ENCODE measurements around the gene HTRA2.
A peak's percentile ranks its signal among the peaks of the same experiment; 100 is the strongest.

The HTRA2 gene

DNA sequence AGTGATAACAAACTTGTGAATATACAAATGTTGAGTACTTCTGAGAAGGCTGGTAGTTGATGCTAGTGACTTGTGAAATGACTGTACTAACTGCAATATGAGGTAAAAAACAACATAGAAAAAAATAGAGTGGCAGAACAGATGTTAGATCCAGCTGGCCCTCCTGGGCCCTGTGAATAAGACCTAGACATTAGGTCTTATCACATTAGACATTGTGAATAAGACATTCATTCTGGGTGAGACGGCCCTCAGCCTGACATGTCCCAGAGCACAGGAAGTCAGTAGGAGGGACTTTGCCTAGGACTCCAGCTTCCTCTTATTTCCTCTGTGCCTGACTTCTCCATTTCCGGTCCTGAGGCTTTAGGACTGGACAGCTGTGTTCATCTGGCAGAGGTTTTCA is 47.7 kb downstream of the HTRA2 start:
- Histone ChIP-seq H3K4me3 (replicated peaks; ENCODE audit: insufficient read depth, low read length) (no peak overlapping the region), H3K27me3 (ENCODE audit: insufficient read depth, poor library complexity, severe bottlenecking) (no peaks in the 10 kb centered on the region), H3K27ac (replicated peaks) (peak overlapping the region; percentile 89)
- DNase-seq (ENCODE audit: low read depth in 1 of 2, low spot score in 1 of 2) = peak in 1 of 2 experiments; percentile 89
- TF ChIP-seq GABPA (IDR thresholded peaks at IDR 0.05; ENCODE audit: low read depth) (peak; percentile 78), POLR2AphosphoS5 (IDR thresholded peaks at IDR 0.05; ENCODE audit: low read depth) (0 out of 2 replicates have a peak, but pooled peaks have one; percentile 27), SPI1 (IDR thresholded peaks at IDR 0.05; ENCODE audit: borderline replicate concordance, low read depth) (peak; percentile 88)
- TF ChIP-seq, protein P1, sequence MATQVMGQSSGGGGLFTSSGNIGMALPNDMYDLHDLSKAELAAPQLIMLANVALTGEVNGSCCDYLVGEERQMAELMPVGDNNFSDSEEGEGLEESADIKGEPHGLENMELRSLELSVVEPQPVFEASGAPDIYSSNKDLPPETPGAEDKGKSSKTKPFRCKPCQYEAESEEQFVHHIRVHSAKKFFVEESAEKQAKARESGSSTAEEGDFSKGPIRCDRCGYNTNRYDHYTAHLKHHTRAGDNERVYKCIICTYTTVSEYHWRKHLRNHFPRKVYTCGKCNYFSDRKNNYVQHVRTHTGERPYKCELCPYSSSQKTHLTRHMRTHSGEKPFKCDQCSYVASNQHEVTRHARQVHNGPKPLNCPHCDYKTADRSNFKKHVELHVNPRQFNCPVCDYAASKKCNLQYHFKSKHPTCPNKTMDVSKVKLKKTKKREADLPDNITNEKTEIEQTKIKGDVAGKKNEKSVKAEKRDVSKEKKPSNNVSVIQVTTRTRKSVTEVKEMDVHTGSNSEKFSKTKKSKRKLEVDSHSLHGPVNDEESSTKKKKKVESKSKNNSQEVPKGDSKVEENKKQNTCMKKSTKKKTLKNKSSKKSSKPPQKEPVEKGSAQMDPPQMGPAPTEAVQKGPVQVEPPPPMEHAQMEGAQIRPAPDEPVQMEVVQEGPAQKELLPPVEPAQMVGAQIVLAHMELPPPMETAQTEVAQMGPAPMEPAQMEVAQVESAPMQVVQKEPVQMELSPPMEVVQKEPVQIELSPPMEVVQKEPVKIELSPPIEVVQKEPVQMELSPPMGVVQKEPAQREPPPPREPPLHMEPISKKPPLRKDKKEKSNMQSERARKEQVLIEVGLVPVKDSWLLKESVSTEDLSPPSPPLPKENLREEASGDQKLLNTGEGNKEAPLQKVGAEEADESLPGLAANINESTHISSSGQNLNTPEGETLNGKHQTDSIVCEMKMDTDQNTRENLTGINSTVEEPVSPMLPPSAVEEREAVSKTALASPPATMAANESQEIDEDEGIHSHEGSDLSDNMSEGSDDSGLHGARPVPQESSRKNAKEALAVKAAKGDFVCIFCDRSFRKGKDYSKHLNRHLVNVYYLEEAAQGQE (IDR thresholded peaks at IDR 0.05; ENCODE audit: insufficient replicate concordance, low read depth) = no peak
- TF ChIP-seq, protein P2, sequence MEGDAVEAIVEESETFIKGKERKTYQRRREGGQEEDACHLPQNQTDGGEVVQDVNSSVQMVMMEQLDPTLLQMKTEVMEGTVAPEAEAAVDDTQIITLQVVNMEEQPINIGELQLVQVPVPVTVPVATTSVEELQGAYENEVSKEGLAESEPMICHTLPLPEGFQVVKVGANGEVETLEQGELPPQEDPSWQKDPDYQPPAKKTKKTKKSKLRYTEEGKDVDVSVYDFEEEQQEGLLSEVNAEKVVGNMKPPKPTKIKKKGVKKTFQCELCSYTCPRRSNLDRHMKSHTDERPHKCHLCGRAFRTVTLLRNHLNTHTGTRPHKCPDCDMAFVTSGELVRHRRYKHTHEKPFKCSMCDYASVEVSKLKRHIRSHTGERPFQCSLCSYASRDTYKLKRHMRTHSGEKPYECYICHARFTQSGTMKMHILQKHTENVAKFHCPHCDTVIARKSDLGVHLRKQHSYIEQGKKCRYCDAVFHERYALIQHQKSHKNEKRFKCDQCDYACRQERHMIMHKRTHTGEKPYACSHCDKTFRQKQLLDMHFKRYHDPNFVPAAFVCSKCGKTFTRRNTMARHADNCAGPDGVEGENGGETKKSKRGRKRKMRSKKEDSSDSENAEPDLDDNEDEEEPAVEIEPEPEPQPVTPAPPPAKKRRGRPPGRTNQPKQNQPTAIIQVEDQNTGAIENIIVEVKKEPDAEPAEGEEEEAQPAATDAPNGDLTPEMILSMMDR (IDR thresholded peaks at IDR 0.05; ENCODE audit: insufficient read depth, low read length) = no peak

DNA sequence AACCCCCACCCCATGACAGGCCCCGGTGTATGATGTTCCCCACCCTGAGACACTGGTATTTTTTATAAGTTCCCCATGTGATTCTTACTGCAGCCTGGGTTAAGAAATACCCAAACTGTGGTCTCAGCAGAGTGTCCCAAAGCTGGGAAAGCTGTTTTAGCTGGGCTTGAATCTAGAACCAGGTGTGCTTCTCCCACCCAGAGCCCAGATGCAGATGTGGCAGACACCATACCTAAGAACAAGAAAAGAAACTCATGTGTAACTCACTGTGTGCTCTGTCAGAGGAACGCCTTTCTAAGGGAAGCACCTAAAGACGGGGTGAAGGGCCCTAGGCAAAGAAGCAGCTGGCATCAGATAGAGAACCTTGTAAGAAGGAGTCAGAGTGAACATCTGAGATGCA is 48.7 kb downstream of the HTRA2 start:
- no peak overlapping the region for H3K4me3 ChIP-seq (replicated peaks; ENCODE audit: insufficient read depth, low read length)
- peak overlapping the region; percentile 89 for H3K27ac ChIP-seq (replicated peaks)
- no peak for TF ChIP-seq GABPA (IDR thresholded peaks at IDR 0.05; ENCODE audit: low read depth)
- TF ChIP-seq SPI1 (IDR thresholded peaks at IDR 0.05; ENCODE audit: borderline replicate concordance, low read depth) = no peak
- TF ChIP-seq, protein P2 (IDR thresholded peaks at IDR 0.05; ENCODE audit: insufficient read depth, low read length) = no peak
- TF ChIP-seq POLR2AphosphoS5 (IDR thresholded peaks at IDR 0.05; ENCODE audit: low read depth) = no peak
- TF ChIP-seq, protein P1 (IDR thresholded peaks at IDR 0.05; ENCODE audit: insufficient replicate concordance, low read depth) = no peak
- no peaks in the 10 kb centered on the region for H3K27me3 ChIP-seq (ENCODE audit: insufficient read depth, poor library complexity, severe bottlenecking)
- DNase-seq (ENCODE audit: low read depth in 1 of 2, low spot score in 1 of 2) = no peak

DNA sequence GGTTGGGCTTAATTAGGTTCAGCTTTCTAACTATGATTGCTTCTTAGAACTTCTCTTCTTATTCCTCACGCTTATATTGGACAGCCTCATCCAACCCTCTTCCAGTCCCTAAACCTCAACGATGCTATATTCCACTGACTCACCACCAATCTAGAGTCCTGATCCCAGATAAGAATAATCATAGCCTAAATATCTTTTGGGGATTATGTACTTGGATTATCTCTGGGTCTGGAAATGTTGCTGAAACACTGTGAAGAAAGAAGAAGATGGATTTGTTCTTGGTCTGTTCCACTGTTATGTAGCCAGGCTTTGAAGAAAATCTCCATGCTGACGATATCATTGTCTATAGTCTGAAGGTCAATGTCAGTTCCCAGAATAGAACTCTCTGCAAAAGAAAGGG is 51.7 kb downstream of the HTRA2 start:
- no peak for DNase-seq (ENCODE audit: low read depth in 1 of 2, low spot score in 1 of 2)
- TF ChIP-seq POLR2AphosphoS5 (IDR thresholded peaks at IDR 0.05; ENCODE audit: low read depth) = no peak
- TF ChIP-seq GABPA (IDR thresholded peaks at IDR 0.05; ENCODE audit: low read depth) = no peak
- TF ChIP-seq, protein P1 (IDR thresholded peaks at IDR 0.05; ENCODE audit: insufficient replicate concordance, low read depth) = no peak
- TF ChIP-seq, protein P2 (IDR thresholded peaks at IDR 0.05; ENCODE audit: insufficient read depth, low read length) = no peak
- no peak for TF ChIP-seq SPI1 (IDR thresholded peaks at IDR 0.05; ENCODE audit: borderline replicate concordance, low read depth)
- H3K4me3 ChIP-seq (replicated peaks; ENCODE audit: insufficient read depth, low read length) = no peak overlapping the region

More for the DNA sequence above, 51.7 kb downstream of the HTRA2 start:
- no peak overlapping the region for H3K27ac ChIP-seq (replicated peaks)
- no peaks in the 10 kb centered on the region for H3K27me3 ChIP-seq (ENCODE audit: insufficient read depth, poor library complexity, severe bottlenecking)
